DOHH2 (cell line): Measurements from ENCODE around the gene PAK5.

ENCODE experiments used
- EZH2phosphoT487 ChIP-seq: fragments of 200-600 bp; sonication (generic); IDR thresholded peaks from 2 replicates; pipeline ENCODE4 v1.6.1; 2017; ENCODE audit warnings: borderline replicate concordance, mild to moderate bottlenecking, antibody characterized with exemption, low read length, moderate library complexity, mixed read lengths
- TF ChIP-seq, protein P1 (sequence below): fragments of 200-600 bp; sonication (generic); IDR thresholded peaks from one replicate; pipeline ENCODE4 v1.5.1; 2014; ENCODE audit warnings: antibody characterized with exemption, mild to moderate bottlenecking, low read depth, low read length; ENCODE audit not compliant: poor library complexity, severe bottlenecking

DNA sequence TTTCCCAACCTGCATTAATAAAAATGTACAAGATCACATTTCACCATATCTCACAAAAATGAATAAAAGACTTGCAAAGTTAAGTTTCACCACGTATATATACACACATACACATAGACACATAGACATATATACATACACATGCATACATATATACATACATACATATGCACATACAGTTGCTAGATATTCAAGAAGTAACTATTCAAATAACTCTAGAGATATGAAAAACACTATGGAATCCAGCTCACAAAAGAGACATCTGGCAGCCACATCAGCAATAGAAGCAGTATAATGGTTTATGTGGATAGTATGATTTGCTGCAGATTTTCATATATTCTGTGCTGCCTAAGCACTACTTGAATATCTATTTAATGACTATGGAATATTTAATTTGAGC, 28.1 kb downstream of the PAK5 start:
- TF ChIP-seq, protein P1, sequence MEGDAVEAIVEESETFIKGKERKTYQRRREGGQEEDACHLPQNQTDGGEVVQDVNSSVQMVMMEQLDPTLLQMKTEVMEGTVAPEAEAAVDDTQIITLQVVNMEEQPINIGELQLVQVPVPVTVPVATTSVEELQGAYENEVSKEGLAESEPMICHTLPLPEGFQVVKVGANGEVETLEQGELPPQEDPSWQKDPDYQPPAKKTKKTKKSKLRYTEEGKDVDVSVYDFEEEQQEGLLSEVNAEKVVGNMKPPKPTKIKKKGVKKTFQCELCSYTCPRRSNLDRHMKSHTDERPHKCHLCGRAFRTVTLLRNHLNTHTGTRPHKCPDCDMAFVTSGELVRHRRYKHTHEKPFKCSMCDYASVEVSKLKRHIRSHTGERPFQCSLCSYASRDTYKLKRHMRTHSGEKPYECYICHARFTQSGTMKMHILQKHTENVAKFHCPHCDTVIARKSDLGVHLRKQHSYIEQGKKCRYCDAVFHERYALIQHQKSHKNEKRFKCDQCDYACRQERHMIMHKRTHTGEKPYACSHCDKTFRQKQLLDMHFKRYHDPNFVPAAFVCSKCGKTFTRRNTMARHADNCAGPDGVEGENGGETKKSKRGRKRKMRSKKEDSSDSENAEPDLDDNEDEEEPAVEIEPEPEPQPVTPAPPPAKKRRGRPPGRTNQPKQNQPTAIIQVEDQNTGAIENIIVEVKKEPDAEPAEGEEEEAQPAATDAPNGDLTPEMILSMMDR: no peak
- no peak for TF ChIP-seq EZH2phosphoT487
